Type B pancreatic cell (in vitro differentiated cells): Measurements from ENCODE around the gene IQCN. TPM values are rescaled to one million over a fixed set of nuclear protein-coding genes. Genes with fewer than 3 reads are reported as not detected.

Experiments used
- DNase-seq: peaks from one replicate; pipeline ENCODE4 v3.0.0; 2021; ENCODE audit warnings: mixed read lengths; ENCODE audit not compliant: unreplicated experiment; ENCODE audit errors: extremely low spot score
- H3K27ac Mint-ChIP-seq: 2 replicates; pipeline ENCODE4 v1.8.0; 2021; ENCODE audit warnings: mild to moderate bottlenecking, mixed read lengths
- H3K27me3 Mint-ChIP-seq: 2 replicates; pipeline ENCODE4 v1.8.0; 2021; ENCODE audit warnings: mixed read lengths
- H3K36me3 Mint-ChIP-seq: 2 replicates; pipeline ENCODE4 v1.8.0; 2021; ENCODE audit warnings: mixed read lengths
- H3K4me1 Mint-ChIP-seq: one replicate; pipeline ENCODE4 v1.8.0; 2021; ENCODE audit warnings: mixed read lengths; ENCODE audit not compliant: unreplicated experiment
- H3K4me3 Mint-ChIP-seq: 2 replicates; pipeline ENCODE4 v1.8.0; 2021; ENCODE audit warnings: mild to moderate bottlenecking, mixed read lengths
- H3K9me3 Mint-ChIP-seq: 2 replicates; pipeline ENCODE4 v1.8.0; 2021; ENCODE audit warnings: mixed read lengths
- total RNA-seq: library from RNA; stranded (reverse); gene quantifications from 2 replicates; pipeline ENCODE4 v1.2.1, GENCODE V29; 2021; ENCODE audit warnings: low replicate concordance
- TF ChIP-seq, protein P1 (sequence below): fragments of 200-600 bp; sonication (generic); conservative IDR thresholded peaks from 2 replicates; pipeline ENCODE4 v1.5.0; 2021; ENCODE audit warnings: antibody characterized with exemption, mild to moderate bottlenecking

The IQCN gene
- total RNA-seq, 1 donor from 2014 or later, result 7.8 TPM

- H3K4me1 Mint-ChIP-seq, result no peaks in the 10 kb centered on the region
- no peak for DNase-seq
- H3K9me3 Mint-ChIP-seq, result no peaks in the 10 kb centered on the region
- H3K27me3 Mint-ChIP-seq, result peaks cover 22% of the 10 kb centered on the region
- H3K4me3 Mint-ChIP-seq, result no peak overlapping the region
- H3K36me3 Mint-ChIP-seq, result no peaks in the 10 kb centered on the region
- H3K27ac Mint-ChIP-seq, result no peak overlapping the region
- TF ChIP-seq, protein P1, sequence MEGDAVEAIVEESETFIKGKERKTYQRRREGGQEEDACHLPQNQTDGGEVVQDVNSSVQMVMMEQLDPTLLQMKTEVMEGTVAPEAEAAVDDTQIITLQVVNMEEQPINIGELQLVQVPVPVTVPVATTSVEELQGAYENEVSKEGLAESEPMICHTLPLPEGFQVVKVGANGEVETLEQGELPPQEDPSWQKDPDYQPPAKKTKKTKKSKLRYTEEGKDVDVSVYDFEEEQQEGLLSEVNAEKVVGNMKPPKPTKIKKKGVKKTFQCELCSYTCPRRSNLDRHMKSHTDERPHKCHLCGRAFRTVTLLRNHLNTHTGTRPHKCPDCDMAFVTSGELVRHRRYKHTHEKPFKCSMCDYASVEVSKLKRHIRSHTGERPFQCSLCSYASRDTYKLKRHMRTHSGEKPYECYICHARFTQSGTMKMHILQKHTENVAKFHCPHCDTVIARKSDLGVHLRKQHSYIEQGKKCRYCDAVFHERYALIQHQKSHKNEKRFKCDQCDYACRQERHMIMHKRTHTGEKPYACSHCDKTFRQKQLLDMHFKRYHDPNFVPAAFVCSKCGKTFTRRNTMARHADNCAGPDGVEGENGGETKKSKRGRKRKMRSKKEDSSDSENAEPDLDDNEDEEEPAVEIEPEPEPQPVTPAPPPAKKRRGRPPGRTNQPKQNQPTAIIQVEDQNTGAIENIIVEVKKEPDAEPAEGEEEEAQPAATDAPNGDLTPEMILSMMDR, result no peak
Measured at GRCh38 chr19:18257503-18258470, 16.5 kb downstream of the IQCN start.

- Mint-ChIP-seq H3K27ac (peak overlapping the region; percentile 82), H3K4me1 (peaks cover 6% of the 10 kb centered on the region), H3K36me3 (no peaks in the 10 kb centered on the region), H3K4me3 (peak overlapping the region; percentile 26), H3K27me3 (peaks cover 29% of the 10 kb centered on the region), H3K9me3 (no peaks in the 10 kb centered on the region)
- no peak for DNase-seq
- TF ChIP-seq, protein P1, result no peak
Measured at GRCh38 chr19:18254546-18255503, 19.4 kb downstream of the IQCN start.

DNA sequence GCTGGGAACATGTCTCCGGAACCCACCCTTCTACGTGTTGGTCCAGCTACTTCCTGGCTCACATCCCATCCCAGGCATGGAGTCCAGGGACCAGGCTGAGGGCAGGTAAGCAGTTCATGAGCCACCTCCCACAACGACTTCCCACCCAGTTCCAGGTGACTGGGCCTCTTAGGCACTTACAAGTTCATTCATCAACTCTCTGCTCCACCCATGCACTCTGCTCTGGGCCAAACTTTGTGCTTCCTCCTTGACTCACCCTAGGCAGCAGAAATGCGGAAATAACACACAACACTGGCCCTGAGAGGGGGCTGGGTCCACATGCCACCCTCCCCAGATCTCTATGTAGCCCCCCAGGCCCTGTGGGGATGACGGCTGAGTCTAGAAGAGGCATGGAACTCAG, 20.5 kb downstream of the IQCN start:
- peak overlapping the region; percentile 82 for H3K27ac Mint-ChIP-seq
- H3K27me3 Mint-ChIP-seq, result peaks cover 29% of the 10 kb centered on the region
- H3K9me3 Mint-ChIP-seq, result no peaks in the 10 kb centered on the region
- DNase-seq, result no peak
- peaks cover 6% of the 10 kb centered on the region for H3K4me1 Mint-ChIP-seq
- H3K4me3 Mint-ChIP-seq, result no peak overlapping the region
- H3K36me3 Mint-ChIP-seq, result no peaks in the 10 kb centered on the region
- TF ChIP-seq, protein P1, result no peak

GRCh38 chr19:18253130-18253529, 21.1 kb downstream of the IQCN start:
- Mint-ChIP-seq H3K27ac (peak overlapping the region; percentile 82), H3K9me3 (no peaks in the 10 kb centered on the region), H3K36me3 (no peaks in the 10 kb centered on the region), H3K4me3 (no peak overlapping the region), H3K4me1 (peaks cover 6% of the 10 kb centered on the region), H3K27me3 (peaks cover 29% of the 10 kb centered on the region)
- TF ChIP-seq, protein P1, result no peak
- no peak for DNase-seq

- H3K36me3 Mint-ChIP-seq, result no peaks in the 10 kb centered on the region
- DNase-seq, result no peak
- peaks cover 6% of the 10 kb centered on the region for H3K4me1 Mint-ChIP-seq
- TF ChIP-seq, protein P1, result no peak
- no peak overlapping the region for H3K4me3 Mint-ChIP-seq
- peak overlapping the region; percentile 37 for H3K27ac Mint-ChIP-seq
- H3K9me3 Mint-ChIP-seq, result no peaks in the 10 kb centered on the region
- peaks cover 29% of the 10 kb centered on the region for H3K27me3 Mint-ChIP-seq
Measured at GRCh38 chr19:18252370-18252717, 21.9 kb downstream of the IQCN start.
